Astrocyte (in vitro differentiated cells and primary cell): ENCODE data around the gene ABCA3. TPM values are rescaled to one million over a fixed set of nuclear protein-coding genes. Genes with fewer than 3 reads are reported as not detected.
A peak's percentile ranks its signal among the peaks of the same experiment; 100 is the strongest.

ENCODE experiments used
- DNase-seq: peaks from one replicate; pipeline ENCODE4 v3.0.0-alpha.2; 2010; ENCODE audit warnings: low read depth
- FAIRE-seq: peaks from 2 replicates; lab custom pipeline; 2011; peaks lifted over from hg19 to GRCh38; lab: Jason Lieb, UNC
- H2AFZ ChIP-seq: 2 replicates; pipeline ENCODE4 v1.6.0; 2012; ENCODE audit warnings: low read depth, low read length, inconsistent platforms
- H3K27ac ChIP-seq: 2 replicates; pipeline ENCODE4 v1.5.1; 2011; ENCODE audit warnings: low read depth, low read length, inconsistent platforms
- H3K27me3 ChIP-seq: 2 replicates; pipeline ENCODE4 v1.6.0; 2011; ENCODE audit warnings: low read length, inconsistent platforms; ENCODE audit not compliant: insufficient read depth
- H3K36me3 ChIP-seq: 2 replicates; pipeline ENCODE4 v1.5.1; 2011; ENCODE audit warnings: low read length, inconsistent platforms; ENCODE audit not compliant: insufficient read depth
- H3K4me1 ChIP-seq: 2 replicates; pipeline ENCODE4 v1.5.1; 2011; ENCODE audit warnings: low read length, inconsistent platforms; ENCODE audit not compliant: insufficient read depth
- H3K4me2 ChIP-seq: 2 replicates; pipeline ENCODE4 v1.6.0; 2012; ENCODE audit warnings: low read length, inconsistent platforms
- H3K4me3 ChIP-seq: 2 replicates; pipeline ENCODE4 v1.5.1; 2011; ENCODE audit warnings: low read depth, mild to moderate bottlenecking, low read length, inconsistent platforms; ENCODE audit not compliant: insufficient read depth
- H3K79me2 ChIP-seq: 2 replicates; pipeline ENCODE4 v1.6.0; 2012; ENCODE audit warnings: mild to moderate bottlenecking, low read length, inconsistent platforms; ENCODE audit not compliant: insufficient read depth
- H3K9ac ChIP-seq: 2 replicates; pipeline ENCODE4 v1.6.0; 2012; ENCODE audit warnings: mild to moderate bottlenecking, low read length, inconsistent platforms
- H3K9me3 ChIP-seq: 2 replicates; pipeline ENCODE4 v1.5.1; 2012; ENCODE audit warnings: low read depth, mild to moderate bottlenecking, low read length, inconsistent platforms; ENCODE audit not compliant: insufficient read depth
- H4K20me1 ChIP-seq: 2 replicates; pipeline ENCODE4 v1.6.0; 2012; ENCODE audit warnings: low read length, inconsistent platforms; ENCODE audit not compliant: insufficient read depth
- H3K27ac Mint-ChIP-seq: one replicate; pipeline ENCODE4 v1.8.0; 2021; ENCODE audit warnings: mild to moderate bottlenecking, mixed read lengths; ENCODE audit not compliant: unreplicated experiment
- H3K27me3 Mint-ChIP-seq: one replicate; pipeline ENCODE4 v1.8.0; 2021; ENCODE audit warnings: low read depth, mixed read lengths; ENCODE audit not compliant: unreplicated experiment
- H3K36me3 Mint-ChIP-seq: one replicate; pipeline ENCODE4 v1.8.0; 2021; ENCODE audit warnings: low read depth, mixed read lengths; ENCODE audit not compliant: unreplicated experiment
- H3K4me1 Mint-ChIP-seq: one replicate; pipeline ENCODE4 v1.8.0; 2021; ENCODE audit warnings: low read depth, mixed read lengths; ENCODE audit not compliant: unreplicated experiment
- H3K4me3 Mint-ChIP-seq: one replicate; pipeline ENCODE4 v1.8.0; 2021; ENCODE audit warnings: mild to moderate bottlenecking, moderate library complexity, mixed read lengths; ENCODE audit not compliant: unreplicated experiment
- H3K9me3 Mint-ChIP-seq: one replicate; pipeline ENCODE4 v1.8.0; 2021; ENCODE audit warnings: mild to moderate bottlenecking, mixed read lengths; ENCODE audit not compliant: unreplicated experiment
- EZH2 ChIP-seq: IDR thresholded peaks from 2 replicates; pipeline ENCODE4 v1.6.1; 2012; ENCODE audit warnings: mild to moderate bottlenecking, low read length, inconsistent platforms; ENCODE audit not compliant: insufficient read depth
- total RNA-seq: library from RNA; stranded (reverse); gene quantifications from 2 replicates; pipeline ENCODE4 v1.2.1, GENCODE V29; 2021
- TF ChIP-seq, protein P1 (sequence below): IDR thresholded peaks from 2 replicates; pipeline ENCODE4 v1.5.1; 2011; ENCODE audit warnings: low read depth, mild to moderate bottlenecking, inconsistent platforms, low read length, moderate library complexity; ENCODE audit not compliant: insufficient read depth

ABCA3 gene
- total RNA-seq, 1 donor from 2014 or later, result 4.8 TPM

DNA sequence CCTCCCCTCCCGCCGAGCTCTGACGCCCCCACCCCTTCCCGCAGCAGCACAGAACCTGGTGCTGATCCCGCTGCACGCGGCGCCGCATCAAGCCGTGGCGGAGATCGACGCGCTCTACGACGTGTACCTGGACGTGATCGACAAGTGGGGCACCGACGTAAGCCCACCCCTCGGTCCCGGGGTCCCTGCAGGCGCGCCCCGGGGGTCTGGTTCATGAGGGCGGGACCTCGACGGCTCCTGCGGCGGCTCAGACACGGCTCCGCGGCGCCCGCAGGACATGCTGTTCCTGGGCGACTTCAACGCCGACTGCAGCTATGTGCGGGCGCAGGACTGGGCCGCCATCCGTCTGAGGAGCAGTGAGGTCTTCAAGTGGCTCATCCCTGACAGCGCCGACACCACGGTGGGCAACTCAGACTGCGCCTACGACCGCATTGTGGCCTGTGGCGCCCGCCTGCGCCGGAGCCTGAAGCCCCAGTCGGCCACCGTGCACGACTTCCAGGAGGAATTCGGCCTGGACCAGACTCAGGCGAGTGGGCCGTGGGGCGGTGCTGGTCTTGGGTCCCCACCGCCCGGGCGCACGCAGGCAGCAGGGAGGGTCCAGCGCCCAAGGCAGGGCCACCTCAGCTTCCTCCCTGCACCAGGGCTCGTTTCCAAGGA lies 102.9 kb downstream of the ABCA3 start:
- no peak overlapping the region for H3K4me3 Mint-ChIP-seq
- H3K79me2 ChIP-seq, result no peaks in the 10 kb centered on the region
- H3K27me3 Mint-ChIP-seq, result no peaks in the 10 kb centered on the region
- TF ChIP-seq, protein P1, sequence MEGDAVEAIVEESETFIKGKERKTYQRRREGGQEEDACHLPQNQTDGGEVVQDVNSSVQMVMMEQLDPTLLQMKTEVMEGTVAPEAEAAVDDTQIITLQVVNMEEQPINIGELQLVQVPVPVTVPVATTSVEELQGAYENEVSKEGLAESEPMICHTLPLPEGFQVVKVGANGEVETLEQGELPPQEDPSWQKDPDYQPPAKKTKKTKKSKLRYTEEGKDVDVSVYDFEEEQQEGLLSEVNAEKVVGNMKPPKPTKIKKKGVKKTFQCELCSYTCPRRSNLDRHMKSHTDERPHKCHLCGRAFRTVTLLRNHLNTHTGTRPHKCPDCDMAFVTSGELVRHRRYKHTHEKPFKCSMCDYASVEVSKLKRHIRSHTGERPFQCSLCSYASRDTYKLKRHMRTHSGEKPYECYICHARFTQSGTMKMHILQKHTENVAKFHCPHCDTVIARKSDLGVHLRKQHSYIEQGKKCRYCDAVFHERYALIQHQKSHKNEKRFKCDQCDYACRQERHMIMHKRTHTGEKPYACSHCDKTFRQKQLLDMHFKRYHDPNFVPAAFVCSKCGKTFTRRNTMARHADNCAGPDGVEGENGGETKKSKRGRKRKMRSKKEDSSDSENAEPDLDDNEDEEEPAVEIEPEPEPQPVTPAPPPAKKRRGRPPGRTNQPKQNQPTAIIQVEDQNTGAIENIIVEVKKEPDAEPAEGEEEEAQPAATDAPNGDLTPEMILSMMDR, result no peak
- TF ChIP-seq EZH2, result peak; percentile 12
- peaks cover 3% of the 10 kb centered on the region for H3K36me3 Mint-ChIP-seq
- no peak overlapping the region for H3K27ac Mint-ChIP-seq
- no peaks in the 10 kb centered on the region for H3K9me3 Mint-ChIP-seq
- no peaks in the 10 kb centered on the region for H3K9me3 ChIP-seq
- no peaks in the 10 kb centered on the region for H3K4me1 Mint-ChIP-seq
- no peaks in the 10 kb centered on the region for H3K36me3 ChIP-seq
- no peak overlapping the region for H3K4me2 ChIP-seq
- H3K9ac ChIP-seq, result no peak overlapping the region
- peaks cover 10% of the 10 kb centered on the region for H3K4me1 ChIP-seq
- peaks cover 4% of the 10 kb centered on the region for H3K27me3 ChIP-seq
- DNase-seq (no peak), FAIRE-seq (no peak)
- no peak overlapping the region for H3K4me3 ChIP-seq
- H4K20me1 ChIP-seq, result peaks cover 25% of the 10 kb centered on the region
- H2AFZ ChIP-seq, result no peak overlapping the region
- no peak overlapping the region for H3K27ac ChIP-seq

DNA sequence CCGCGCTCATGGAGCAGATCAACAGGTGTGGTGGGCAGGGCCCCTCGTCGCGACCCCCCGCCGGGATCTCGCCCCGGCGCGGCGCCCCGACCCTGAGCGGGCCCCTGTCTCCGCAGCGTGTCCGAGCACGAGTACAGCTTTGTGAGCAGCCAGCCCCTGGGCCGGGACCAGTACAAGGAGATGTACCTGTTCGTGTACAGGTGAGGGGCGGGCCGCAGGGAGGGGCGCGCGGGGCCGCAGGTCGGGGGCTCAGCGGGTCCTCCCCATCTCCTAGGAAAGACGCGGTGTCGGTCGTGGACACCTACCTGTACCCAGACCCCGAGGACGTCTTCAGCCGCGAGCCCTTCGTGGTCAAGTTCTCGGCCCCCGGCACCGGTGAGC lies 103.4 kb downstream of the ABCA3 start:
- H3K27ac Mint-ChIP-seq, result no peak overlapping the region
- H3K9me3 Mint-ChIP-seq, result no peaks in the 10 kb centered on the region
- Histone ChIP-seq H4K20me1 (peaks cover 22% of the 10 kb centered on the region), H3K4me1 (peaks cover 10% of the 10 kb centered on the region), H3K9me3 (no peaks in the 10 kb centered on the region), H3K27ac (no peak overlapping the region), H3K4me3 (peak overlapping the region; percentile 17), H3K9ac (no peak overlapping the region), H3K79me2 (no peaks in the 10 kb centered on the region), H3K36me3 (no peaks in the 10 kb centered on the region), H3K4me2 (peak overlapping the region; percentile 81), H3K27me3 (peaks cover 4% of the 10 kb centered on the region), H2AFZ (no peak overlapping the region)
- H3K4me3 Mint-ChIP-seq, result no peak overlapping the region
- TF ChIP-seq, protein P1, result no peak
- peak; percentile 85 for TF ChIP-seq EZH2
- H3K36me3 Mint-ChIP-seq, result peaks cover 3% of the 10 kb centered on the region
- no peaks in the 10 kb centered on the region for H3K27me3 Mint-ChIP-seq
- FAIRE-seq (no peak), DNase-seq (no peak)
- H3K4me1 Mint-ChIP-seq, result no peaks in the 10 kb centered on the region

- H3K27me3 Mint-ChIP-seq, result no peaks in the 10 kb centered on the region
- no peaks in the 10 kb centered on the region for H3K79me2 ChIP-seq
- H3K9me3 ChIP-seq, result no peaks in the 10 kb centered on the region
- H3K27ac ChIP-seq, result no peak within 1 kb of the TSS
- no peak within 1 kb of the TSS for H2AFZ ChIP-seq
- no peak within 1 kb of the TSS for H3K9ac ChIP-seq
- H3K36me3 Mint-ChIP-seq, result peaks cover 3% of the 10 kb centered on the region
- DNase-seq (no peak), FAIRE-seq (no peak)
- peaks cover 27% of the 10 kb centered on the region for H4K20me1 ChIP-seq
- H3K9me3 Mint-ChIP-seq, result no peaks in the 10 kb centered on the region
- peaks cover 10% of the 10 kb centered on the region for H3K4me1 ChIP-seq
- peak within 1 kb of the TSS; percentile 81 for H3K4me2 ChIP-seq
- H3K36me3 ChIP-seq, result peaks cover under 1% of the 10 kb centered on the region
- peaks cover 4% of the 10 kb centered on the region for H3K27me3 ChIP-seq
- peak within 1 kb of the TSS; percentile 17 for H3K4me3 ChIP-seq
- peak within 1 kb of the TSS; percentile 26 for H3K27ac Mint-ChIP-seq
- TF ChIP-seq, protein P1, result no peak
- TF ChIP-seq EZH2, result peak; percentile 35
- no peaks in the 10 kb centered on the region for H3K4me1 Mint-ChIP-seq
- peak within 1 kb of the TSS; percentile 20 for H3K4me3 Mint-ChIP-seq
Measured at GRCh38 chr16:2236337-2237101, 104.0 kb downstream of the ABCA3 start, which contains the start of gene DNASE1L2. TSS of gene DNASE1L2 (plus strand) at chr16:2236444. CDS start at chr16:2236817, 373 bp downstream.
